Fibroblast of skin of abdomen (primary cell): ENCODE measurements around the gene FSTL1.

Source experiments
- DNase-seq: peaks from one replicate; pipeline ENCODE4 v3.0.0-alpha.2; 2013

The FSTL1 gene

GRCh38 chr3:120349855-120350125, 101.0 kb downstream of the FSTL1 start:
- DNase-seq: no peak

- DNase-seq: peak; percentile 94
Observed at GRCh38 chr3:120348991-120349854, 101.6 kb downstream of the FSTL1 start, which contains the start of gene LRRC58. Gene LRRC58, minus strand, starts transcription at chr3:120349354. Its CDS starts 111 bp downstream, at chr3:120349243.

GRCh38 chr3:120348065-120348990, 102.5 kb downstream of the FSTL1 start:
- no peak for DNase-seq

GRCh38 chr3:120344349-120344748, 106.4 kb downstream of the FSTL1 start:
- no peak for DNase-seq
